ENCODE data around the gene FIBP. TPM values are rescaled to one million over a fixed set of nuclear protein-coding genes. Genes with fewer than 3 reads are reported as not detected.
A peak's percentile ranks its signal among the peaks of the same experiment; 100 is the strongest.

The FIBP gene
- total RNA-seq, 1 donor, result 129 TPM

GRCh38 chr11:65906602-65907001, 18.3 kb upstream of the FIBP start:
- Histone ChIP-seq H3K4me2 (ENCODE audit: insufficient read depth, low read length) (no peak overlapping the region), H3K27ac (ENCODE audit: low read depth, low read length) (no peak overlapping the region), H3K4me1 (ENCODE audit: insufficient read depth, low read length) (peaks cover 44% of the 10 kb centered on the region), H3K36me3 (ENCODE audit: insufficient read depth, low read length) (no peaks in the 10 kb centered on the region), H3K27me3 (ENCODE audit: insufficient read depth, low read length) (no peaks in the 10 kb centered on the region), H3K79me2 (ENCODE audit: insufficient read depth, low read length) (peaks cover 2% of the 10 kb centered on the region), H2AFZ (ENCODE audit: low read length) (no peak overlapping the region), H4K20me1 (ENCODE audit: insufficient read depth, low read length) (no peaks in the 10 kb centered on the region), H3K4me3 (ENCODE audit: insufficient read depth, low read length) (no peak overlapping the region), H3K9me3 (ENCODE audit: low read depth, low read length) (no peaks in the 10 kb centered on the region)
- DNase-seq (ENCODE audit: insufficient read length, low spot score, missing footprints), result peak; percentile 66
- TF ChIP-seq CTCF (IDR thresholded peaks at IDR 0.05; ENCODE audit: extremely low read depth, low read depth, low read length), result no peak

- Histone ChIP-seq H3K4me3 (ENCODE audit: insufficient read depth, low read length) (no peak overlapping the region), H3K4me2 (ENCODE audit: insufficient read depth, low read length) (peak overlapping the region; percentile 8), H3K9me3 (ENCODE audit: low read depth, low read length) (no peaks in the 10 kb centered on the region), H3K27ac (ENCODE audit: low read depth, low read length) (peak overlapping the region; percentile 85), H2AFZ (ENCODE audit: low read length) (no peak overlapping the region), H3K79me2 (ENCODE audit: insufficient read depth, low read length) (peaks cover 18% of the 10 kb centered on the region), H3K4me1 (ENCODE audit: insufficient read depth, low read length) (peaks cover 42% of the 10 kb centered on the region), H4K20me1 (ENCODE audit: insufficient read depth, low read length) (no peaks in the 10 kb centered on the region), H3K27me3 (ENCODE audit: insufficient read depth, low read length) (no peaks in the 10 kb centered on the region), H3K36me3 (ENCODE audit: insufficient read depth, low read length) (no peaks in the 10 kb centered on the region)
- DNase-seq (ENCODE audit: insufficient read length, low spot score, missing footprints), result no peak
- TF ChIP-seq CTCF (IDR thresholded peaks at IDR 0.05; ENCODE audit: extremely low read depth, low read depth, low read length), result no peak
These were observed 15.4 kb upstream of the FIBP start for GRCh38 chr11:65903715-65904114.

- peak; percentile 94 for DNase-seq (ENCODE audit: insufficient read length, low spot score, missing footprints)
- Histone ChIP-seq H3K79me2 (ENCODE audit: insufficient read depth, low read length) (peaks cover 24% of the 10 kb centered on the region), H3K9me3 (ENCODE audit: low read depth, low read length) (no peaks in the 10 kb centered on the region), H4K20me1 (ENCODE audit: insufficient read depth, low read length) (no peaks in the 10 kb centered on the region), H3K4me2 (ENCODE audit: insufficient read depth, low read length) (peak overlapping the region; percentile 45), H3K4me3 (ENCODE audit: insufficient read depth, low read length) (peak overlapping the region; percentile 14), H3K27me3 (ENCODE audit: insufficient read depth, low read length) (no peaks in the 10 kb centered on the region), H3K4me1 (ENCODE audit: insufficient read depth, low read length) (peaks cover 48% of the 10 kb centered on the region), H3K36me3 (ENCODE audit: insufficient read depth, low read length) (peaks cover 5% of the 10 kb centered on the region), H3K27ac (ENCODE audit: low read depth, low read length) (peak overlapping the region; percentile 85), H2AFZ (ENCODE audit: low read length) (no peak overlapping the region)
- TF ChIP-seq CTCF (IDR thresholded peaks at IDR 0.05; ENCODE audit: extremely low read depth, low read depth, low read length), result no peak
These were observed 14.8 kb upstream of the FIBP start for GRCh38 chr11:65903068-65903481.

GRCh38 chr11:65900899-65901180, 12.6 kb upstream of the FIBP start:
- Histone ChIP-seq H3K27ac (ENCODE audit: low read depth, low read length) (peak overlapping the region; percentile 95), H3K79me2 (ENCODE audit: insufficient read depth, low read length) (peaks cover 47% of the 10 kb centered on the region), H3K4me3 (ENCODE audit: insufficient read depth, low read length) (peak overlapping the region; percentile 95)

More at GRCh38 chr11:65900899-65901180, 12.6 kb upstream of the FIBP start:
- no peak for TF ChIP-seq CTCF (IDR thresholded peaks at IDR 0.05; ENCODE audit: extremely low read depth, low read depth, low read length)
- Histone ChIP-seq H3K9me3 (ENCODE audit: low read depth, low read length) (no peaks in the 10 kb centered on the region), H3K27me3 (ENCODE audit: insufficient read depth, low read length) (no peaks in the 10 kb centered on the region), H2AFZ (ENCODE audit: low read length) (no peak overlapping the region), H3K4me2 (ENCODE audit: insufficient read depth, low read length) (peak overlapping the region; percentile 81), H4K20me1 (ENCODE audit: insufficient read depth, low read length) (peaks cover 16% of the 10 kb centered on the region), H3K36me3 (ENCODE audit: insufficient read depth, low read length) (peaks cover 21% of the 10 kb centered on the region), H3K4me1 (ENCODE audit: insufficient read depth, low read length) (peaks cover 57% of the 10 kb centered on the region)
- no peak for DNase-seq (ENCODE audit: insufficient read length, low spot score, missing footprints)
